Activated naive CD4-positive, alpha-beta T cell treated with anti-CD3 and anti-CD28 coated beads, Interleukin-2, amount 50 U/mL, for 24 hours (primary cell): ENCODE results near the gene GJC1.

Experiments
- H3K27ac Mint-ChIP-seq: one replicate; pipeline ENCODE4 v1.8.0; 2021; ENCODE audit warnings: mild to moderate bottlenecking, mixed read lengths
- H3K27me3 Mint-ChIP-seq: one replicate; pipeline ENCODE4 v1.8.0; 2021; ENCODE audit warnings: mixed read lengths
- H3K36me3 Mint-ChIP-seq: one replicate; pipeline ENCODE4 v1.8.0; 2021; ENCODE audit warnings: mixed read lengths
- H3K4me1 Mint-ChIP-seq: one replicate; pipeline ENCODE4 v1.8.0; 2021; ENCODE audit warnings: mixed read lengths
- H3K4me3 Mint-ChIP-seq: one replicate; pipeline ENCODE4 v1.8.0; 2021; ENCODE audit warnings: mild to moderate bottlenecking, mixed read lengths
- H3K9me3 Mint-ChIP-seq: one replicate; pipeline ENCODE4 v1.8.0; 2021; ENCODE audit warnings: mixed read lengths

The GJC1 gene

GRCh38 chr17:44777394-44778348 lies 52.4 kb downstream of the GJC1 start:
- Mint-ChIP-seq H3K36me3 (no peaks in the 10 kb centered on the region), H3K4me1 (peaks cover 8% of the 10 kb centered on the region), H3K4me3 (no peak overlapping the region), H3K27me3 (no peaks in the 10 kb centered on the region), H3K9me3 (no peaks in the 10 kb centered on the region), H3K27ac (no peak overlapping the region)

GRCh38 chr17:44776628-44777393 lies 53.3 kb downstream of the GJC1 start:
- H3K27me3 Mint-ChIP-seq = no peaks in the 10 kb centered on the region
- H3K27ac Mint-ChIP-seq = no peak overlapping the region
- H3K9me3 Mint-ChIP-seq = no peaks in the 10 kb centered on the region
- H3K4me3 Mint-ChIP-seq = peak overlapping the region; percentile 90
- peaks cover 8% of the 10 kb centered on the region for H3K4me1 Mint-ChIP-seq
- H3K36me3 Mint-ChIP-seq = no peaks in the 10 kb centered on the region

- Mint-ChIP-seq H3K27me3 (no peaks in the 10 kb centered on the region), H3K27ac (peak overlapping the region; percentile 51), H3K9me3 (no peaks in the 10 kb centered on the region), H3K4me1 (peaks cover 8% of the 10 kb centered on the region), H3K4me3 (peak overlapping the region; percentile 90), H3K36me3 (no peaks in the 10 kb centered on the region)
Observed at GRCh38 chr17:44775838-44776621, 54.1 kb downstream of the GJC1 start.

GRCh38 chr17:44775136-44775837 lies 54.8 kb downstream of the GJC1 start:
- Mint-ChIP-seq H3K27me3 (no peaks in the 10 kb centered on the region), H3K36me3 (no peaks in the 10 kb centered on the region), H3K4me3 (peak overlapping the region; percentile 90), H3K9me3 (no peaks in the 10 kb centered on the region), H3K4me1 (peaks cover 8% of the 10 kb centered on the region), H3K27ac (peak overlapping the region; percentile 51)

- no peaks in the 10 kb centered on the region for H3K27me3 Mint-ChIP-seq
- peak overlapping the region; percentile 86 for H3K27ac Mint-ChIP-seq
- no peaks in the 10 kb centered on the region for H3K9me3 Mint-ChIP-seq
- H3K36me3 Mint-ChIP-seq = no peaks in the 10 kb centered on the region
- peak overlapping the region; percentile 90 for H3K4me3 Mint-ChIP-seq
- peaks cover 8% of the 10 kb centered on the region for H3K4me1 Mint-ChIP-seq
Observed at GRCh38 chr17:44774271-44775135, 55.6 kb downstream of the GJC1 start.

- Mint-ChIP-seq H3K4me3 (no peak overlapping the region), H3K27me3 (no peaks in the 10 kb centered on the region), H3K4me1 (peaks cover 8% of the 10 kb centered on the region), H3K36me3 (no peaks in the 10 kb centered on the region), H3K9me3 (no peaks in the 10 kb centered on the region), H3K27ac (no peak overlapping the region)
Observed at GRCh38 chr17:44773140-44773539, 56.9 kb downstream of the GJC1 start.

- Mint-ChIP-seq H3K36me3 (no peaks in the 10 kb centered on the region), H3K27me3 (no peaks in the 10 kb centered on the region), H3K4me1 (peaks cover 8% of the 10 kb centered on the region), H3K9me3 (no peaks in the 10 kb centered on the region), H3K4me3 (no peak overlapping the region), H3K27ac (no peak overlapping the region)
Observed at GRCh38 chr17:44772308-44773045, 57.6 kb downstream of the GJC1 start.

GRCh38 chr17:44770166-44770925 lies 59.7 kb downstream of the GJC1 start:
- no peaks in the 10 kb centered on the region for H3K4me1 Mint-ChIP-seq
- H3K27me3 Mint-ChIP-seq = no peaks in the 10 kb centered on the region
- H3K36me3 Mint-ChIP-seq = no peaks in the 10 kb centered on the region

GRCh38 chr17:44769647-44770084 lies 60.4 kb downstream of the GJC1 start:
- no peaks in the 10 kb centered on the region for H3K36me3 Mint-ChIP-seq
- H3K9me3 Mint-ChIP-seq = no peaks in the 10 kb centered on the region
- H3K27ac Mint-ChIP-seq = no peak overlapping the region
- no peaks in the 10 kb centered on the region for H3K27me3 Mint-ChIP-seq
- H3K4me3 Mint-ChIP-seq = no peak overlapping the region
- H3K4me1 Mint-ChIP-seq = no peaks in the 10 kb centered on the region

More at GRCh38 chr17:44770166-44770925, 59.7 kb downstream of the GJC1 start:
- no peak overlapping the region for H3K27ac Mint-ChIP-seq
- H3K9me3 Mint-ChIP-seq = no peaks in the 10 kb centered on the region
- no peak overlapping the region for H3K4me3 Mint-ChIP-seq

- Mint-ChIP-seq H3K27ac (no peak overlapping the region), H3K9me3 (no peaks in the 10 kb centered on the region), H3K4me1 (no peaks in the 10 kb centered on the region), H3K4me3 (no peak overlapping the region), H3K27me3 (no peaks in the 10 kb centered on the region), H3K36me3 (no peaks in the 10 kb centered on the region)
Observed at GRCh38 chr17:44769230-44769629, 60.9 kb downstream of the GJC1 start.

- H3K9me3 Mint-ChIP-seq = no peaks in the 10 kb centered on the region
- H3K36me3 Mint-ChIP-seq = no peaks in the 10 kb centered on the region
- H3K27me3 Mint-ChIP-seq = no peaks in the 10 kb centered on the region
- no peaks in the 10 kb centered on the region for H3K4me1 Mint-ChIP-seq
- no peak overlapping the region for H3K4me3 Mint-ChIP-seq
- H3K27ac Mint-ChIP-seq = no peak overlapping the region
Observed at GRCh38 chr17:44768505-44769142, 61.5 kb downstream of the GJC1 start.

GRCh38 chr17:44767493-44767892 lies 62.6 kb downstream of the GJC1 start:
- Mint-ChIP-seq H3K9me3 (no peaks in the 10 kb centered on the region), H3K27me3 (no peaks in the 10 kb centered on the region), H3K27ac (no peak overlapping the region), H3K4me3 (no peak overlapping the region), H3K4me1 (no peaks in the 10 kb centered on the region), H3K36me3 (no peaks in the 10 kb centered on the region)
